Gastrocnemius medialis (tissue), 4 donors: Measurements from ENCODE around the gene SFXN5. TPM values are rescaled to one million over a fixed set of nuclear protein-coding genes. Genes with fewer than 3 reads are reported as not detected.

Source experiments
- ATAC-seq, 2 donors: fragments of 150-250 bp; one replicate each; pipeline ENCODE4 v1.9.1; 2016
- DNase-seq, 2 donors: peaks; one replicate each; pipeline ENCODE4 v3.0.0-alpha.2; 2019
- H3K27ac ChIP-seq, 4 donors: fragments of 200-600 bp; sonication (generic); 1 replicate in 1 of 4; 2 replicates in 3 of 4; pipeline ENCODE4 v1.5.1; 2016 to 2018; ENCODE audit warnings: mild to moderate bottlenecking in 2 of 4, moderate library complexity in 1 of 4
- H3K27me3 ChIP-seq, 3 donors: fragments of 200-600 bp; sonication (generic) in 2 of 3; 1 replicate in 1 of 3; 2 replicates in 2 of 3; pipeline versions ENCODE4 v1.5.1 to v1.6.0; 2016 to 2019; ENCODE audit warnings: mild to moderate bottlenecking in 1 of 3, moderate library complexity in 1 of 3
- H3K36me3 ChIP-seq, 2 donors: fragments of 200-600 bp; sonication (generic) in 1 of 2; one replicate each; pipeline ENCODE4 v1.5.1; 2017 to 2018
- H3K4me1 ChIP-seq, 2 donors: fragments of 200-600 bp; sonication (generic) in 1 of 2; one replicate each; pipeline ENCODE4 v1.5.1; 2016 to 2017; ENCODE audit warnings: mild to moderate bottlenecking in 2 of 2
- H3K4me3 ChIP-seq, 4 donors: fragments of 200-600 bp; sonication (generic) in 3 of 4; 1 replicate in 1 of 4; 2 replicates in 3 of 4; pipeline ENCODE4 v1.5.1; 2016 to 2019; ENCODE audit warnings: mild to moderate bottlenecking in 2 of 4
- H3K9me3 ChIP-seq, 3 donors: fragments of 200-600 bp; sonication (generic) in 2 of 3; 1 replicate in 1 of 3; 2 replicates in 2 of 3; pipeline ENCODE4 v1.5.1; 2016 to 2019
- POLR2A ChIP-seq, 2 donors: fragments of 450-650 bp; IDR thresholded peaks; one replicate each; pipeline ENCODE4 v1.6.1; 2017; ENCODE audit warnings: antibody characterized with exemption in 2 of 2, mild to moderate bottlenecking in 2 of 2, moderate library complexity in 2 of 2
- in situ Hi-C, 4 donors: fragments of 200-750 bp; cut with MboI; loops; one replicate each; pipeline versions ENCODE4 v1.15.0 to v1.8.0; 2017; ENCODE audit warnings: low sequenced_read_pairs in 4 of 4
- intact Hi-C: fragments of 100-400 bp; cut with DNase I; formaldehyde crosslinking; loops from one replicate; pipeline ENCODE4 v1.15.1; 2023; ENCODE audit warnings: low total_unique reads
- total RNA-seq, 4 donors: library from RNA; depleted of rRNA; stranded (reverse); fragments of >200 nt; gene quantifications; one replicate each; pipeline versions ENCODE4 v1.1.0 to v1.2.3, GENCODE V29; 2016
- TF ChIP-seq, protein P1 (sequence below), 5 experiments: fragments of 450-650 bp in 3 of 5; fragments of 200-600 bp in 2 of 5; sonication (generic) in 2 of 5; IDR thresholded peaks in 4 of 5; conservative IDR thresholded peaks in 1 of 5; 1 replicate in 4 of 5; 2 replicates in 1 of 5; pipeline ENCODE4 v1.5.1; 2016 to 2019; ENCODE audit warnings: antibody characterized with exemption in 5 of 5, mild to moderate bottlenecking in 3 of 5, moderate library complexity in 3 of 5

Gene SFXN5
- total RNA-seq, 4 donors from 2014 or later: 6.8 to 22.7 (median 9.1) TPM

DNA sequence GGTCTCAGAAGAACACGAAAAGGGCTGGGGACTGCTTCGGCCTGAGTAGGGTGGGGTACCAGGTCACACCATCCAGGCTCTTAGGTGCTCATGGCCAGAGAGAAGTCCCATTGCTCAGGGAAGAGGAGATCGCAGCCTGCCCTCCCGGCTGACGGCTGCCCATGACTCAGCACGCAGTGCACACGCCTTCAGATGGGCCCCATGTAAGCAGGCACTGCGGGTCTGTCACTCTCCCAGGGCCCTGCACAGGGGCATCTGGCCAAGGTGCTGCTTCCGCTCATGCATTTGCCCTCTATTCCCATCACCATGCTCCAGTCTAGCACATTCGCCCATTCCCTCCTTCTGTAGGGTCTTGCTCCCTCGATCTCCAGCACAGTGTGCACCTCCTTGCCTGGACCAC, 34.7 kb downstream of the SFXN5 start:
- intact Hi-C loops (no loop called here), in situ Hi-C loops (no loop called here)
- Histone ChIP-seq H3K9me3 (no peaks in the 10 kb centered on the region), H3K4me1 (no peaks in the 10 kb centered on the region), H3K27ac (no peak overlapping the region), H3K4me3 (no peak overlapping the region), H3K36me3 (peaks cover 0 to 17% of the 10 kb centered on the region in 2 donors), H3K27me3 (no peaks in the 10 kb centered on the region)
- DNase-seq: no peak
- ATAC-seq: no peak
- no peak for TF ChIP-seq POLR2A (IDR thresholded peaks at IDR 0.05)
- TF ChIP-seq, protein P1, sequence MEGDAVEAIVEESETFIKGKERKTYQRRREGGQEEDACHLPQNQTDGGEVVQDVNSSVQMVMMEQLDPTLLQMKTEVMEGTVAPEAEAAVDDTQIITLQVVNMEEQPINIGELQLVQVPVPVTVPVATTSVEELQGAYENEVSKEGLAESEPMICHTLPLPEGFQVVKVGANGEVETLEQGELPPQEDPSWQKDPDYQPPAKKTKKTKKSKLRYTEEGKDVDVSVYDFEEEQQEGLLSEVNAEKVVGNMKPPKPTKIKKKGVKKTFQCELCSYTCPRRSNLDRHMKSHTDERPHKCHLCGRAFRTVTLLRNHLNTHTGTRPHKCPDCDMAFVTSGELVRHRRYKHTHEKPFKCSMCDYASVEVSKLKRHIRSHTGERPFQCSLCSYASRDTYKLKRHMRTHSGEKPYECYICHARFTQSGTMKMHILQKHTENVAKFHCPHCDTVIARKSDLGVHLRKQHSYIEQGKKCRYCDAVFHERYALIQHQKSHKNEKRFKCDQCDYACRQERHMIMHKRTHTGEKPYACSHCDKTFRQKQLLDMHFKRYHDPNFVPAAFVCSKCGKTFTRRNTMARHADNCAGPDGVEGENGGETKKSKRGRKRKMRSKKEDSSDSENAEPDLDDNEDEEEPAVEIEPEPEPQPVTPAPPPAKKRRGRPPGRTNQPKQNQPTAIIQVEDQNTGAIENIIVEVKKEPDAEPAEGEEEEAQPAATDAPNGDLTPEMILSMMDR (IDR thresholded peaks at IDR 0.05 in 4 of 5, conservative IDR thresholded peaks at IDR 0.05 in 1 of 5): no peak

DNA sequence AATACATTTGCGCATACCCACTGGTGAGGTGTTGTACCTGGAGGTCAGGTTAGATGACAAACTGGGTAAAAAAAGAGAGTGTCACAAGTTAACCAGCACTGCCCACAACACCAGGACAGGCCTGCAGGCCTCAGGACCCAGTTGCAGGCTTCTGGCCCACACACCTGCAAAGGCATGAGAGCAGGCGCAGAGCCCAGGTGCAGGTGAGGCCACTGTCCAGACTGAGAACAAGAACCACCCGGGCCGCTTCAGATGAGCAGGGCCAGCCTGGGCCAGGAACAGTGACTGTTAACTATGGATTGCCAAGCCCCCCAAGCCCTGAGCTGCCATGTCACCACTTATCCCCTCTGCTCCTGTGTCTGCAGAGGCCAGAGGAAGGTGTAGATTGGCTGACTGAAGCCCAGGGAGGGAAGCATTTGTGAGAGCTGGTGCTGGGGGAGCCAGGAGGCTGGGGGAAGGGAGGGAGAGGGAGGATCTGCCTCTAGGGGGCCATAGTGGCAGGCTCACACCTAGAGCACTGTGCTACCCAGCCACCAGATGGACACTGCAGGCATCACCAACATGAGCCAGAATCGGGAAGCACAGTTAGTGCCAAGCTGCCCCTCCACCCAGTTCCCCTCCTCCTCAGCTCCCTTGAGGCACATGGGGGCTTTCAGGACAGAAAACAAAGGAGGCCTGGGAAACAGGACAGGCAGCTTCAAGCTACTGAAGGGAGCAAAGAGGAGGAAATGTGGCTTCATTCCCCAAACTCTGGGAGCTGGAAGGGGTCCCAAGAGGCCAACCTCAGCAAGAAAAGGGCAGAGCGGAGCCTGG, 35.4 kb downstream of the SFXN5 start:
- Histone ChIP-seq H3K4me3 (no peak overlapping the region), H3K27ac (no peak overlapping the region), H3K4me1 (no peaks in the 10 kb centered on the region), H3K36me3 (peaks cover 0 to 16% of the 10 kb centered on the region in 2 donors), H3K27me3 (no peaks in the 10 kb centered on the region), H3K9me3 (no peaks in the 10 kb centered on the region)
- intact Hi-C loops: no loop called here
- TF ChIP-seq, protein P1 (IDR thresholded peaks at IDR 0.05 in 4 of 5, conservative IDR thresholded peaks at IDR 0.05 in 1 of 5): no peak
- TF ChIP-seq POLR2A (IDR thresholded peaks at IDR 0.05): no peak
- in situ Hi-C loops: no loop called here
- DNase-seq (no peak), ATAC-seq (no peak)

DNA sequence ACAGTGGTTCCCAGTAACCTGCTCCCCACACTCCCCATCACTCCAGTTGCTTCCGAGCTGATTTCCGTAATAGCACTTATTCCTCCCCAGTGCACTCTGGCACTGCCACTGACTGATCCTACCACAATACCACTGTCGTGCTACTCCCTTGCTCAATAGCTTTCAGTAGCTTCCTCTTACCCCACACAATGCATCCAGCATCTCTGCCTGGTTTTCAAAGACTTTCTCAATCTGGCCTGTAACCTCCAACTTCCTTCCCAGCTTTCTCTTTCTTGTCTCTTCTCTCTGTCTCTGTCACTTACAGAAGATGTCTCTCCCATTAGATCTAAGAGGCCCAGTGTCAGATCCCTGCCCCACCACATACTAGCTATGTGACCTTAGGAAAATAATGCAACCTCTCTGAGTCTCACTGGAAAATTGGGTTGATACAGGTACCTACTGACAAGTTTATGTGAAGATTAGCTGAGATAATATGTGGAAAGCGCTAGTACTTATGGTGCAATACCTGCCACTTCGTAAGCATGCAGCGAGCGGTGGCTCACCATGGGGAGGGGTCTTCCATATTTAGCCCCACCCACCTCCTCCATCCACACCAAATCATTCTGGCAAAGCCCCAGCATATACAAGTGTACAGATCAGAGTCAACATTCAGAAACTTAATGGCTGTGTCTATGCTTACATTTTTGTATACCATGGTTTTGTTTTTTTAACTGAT, 36.7 kb downstream of the SFXN5 start:
- intact Hi-C loops (no loop called here), in situ Hi-C loops (no loop called here)
- H3K27ac ChIP-seq: no peak overlapping the region
- TF ChIP-seq, protein P1 (IDR thresholded peaks at IDR 0.05 in 4 of 5, conservative IDR thresholded peaks at IDR 0.05 in 1 of 5): no peak
- DNase-seq: no peak
- no peaks in the 10 kb centered on the region for H3K4me1 ChIP-seq
- no peaks in the 10 kb centered on the region for H3K9me3 ChIP-seq
- peaks cover 0 to 7% of the 10 kb centered on the region in 2 donors for H3K36me3 ChIP-seq
- no peak overlapping the region for H3K4me3 ChIP-seq
- ATAC-seq: no peak
- H3K27me3 ChIP-seq: no peaks in the 10 kb centered on the region

DNA sequence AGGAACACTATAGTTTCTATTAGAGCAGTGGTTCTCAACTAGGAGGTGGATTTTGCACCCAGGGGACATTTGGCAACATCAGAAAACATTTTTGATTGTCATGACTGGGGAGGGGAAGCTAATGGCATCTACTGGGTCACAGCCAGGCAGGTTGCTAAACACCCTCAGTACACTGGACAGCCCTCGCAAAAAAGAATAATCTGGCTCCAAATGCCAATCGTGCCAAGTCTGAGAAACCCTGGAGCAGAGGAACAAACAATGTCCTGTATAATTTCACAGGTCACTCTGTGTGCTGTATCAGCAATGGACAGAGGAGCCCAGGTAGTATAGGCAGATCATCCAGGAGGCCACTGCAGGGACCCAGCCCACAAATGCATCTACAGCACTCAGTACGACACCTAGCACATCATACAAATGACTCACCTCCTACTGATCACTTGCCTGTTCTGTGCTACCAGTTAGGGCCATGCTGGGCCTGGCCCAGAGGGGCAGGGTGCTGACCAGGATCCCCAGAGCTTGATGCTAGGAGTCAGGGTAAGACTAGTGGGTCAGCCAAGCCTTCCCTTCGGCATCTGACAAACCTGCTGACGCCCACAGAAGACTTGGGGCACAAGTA, 37.6 kb downstream of the SFXN5 start:
- ATAC-seq (no peak), DNase-seq (no peak)
- intact Hi-C loops (no loop called here), in situ Hi-C loops (no loop called here)
- H3K36me3 ChIP-seq: peaks cover 0 to 7% of the 10 kb centered on the region in 2 donors
- H3K9me3 ChIP-seq: no peaks in the 10 kb centered on the region
- no peaks in the 10 kb centered on the region for H3K27me3 ChIP-seq
- no peak overlapping the region for H3K27ac ChIP-seq
- no peak overlapping the region for H3K4me3 ChIP-seq
- TF ChIP-seq, protein P1 (IDR thresholded peaks at IDR 0.05 in 4 of 5, conservative IDR thresholded peaks at IDR 0.05 in 1 of 5): no peak
- TF ChIP-seq POLR2A (IDR thresholded peaks at IDR 0.05): no peak
- H3K4me1 ChIP-seq: no peaks in the 10 kb centered on the region
